IMR-90 (cell line): Measurements from ENCODE around the gene FAM120A.

Source experiments
- BHLHE40 ChIP-seq: fragments of 150-350 bp; IDR thresholded peaks from 2 replicates; pipeline ENCODE4 v1.6.1; 2016; ENCODE audit warnings: mild to moderate bottlenecking, low read depth, low read length
- MAFK ChIP-seq: IDR thresholded peaks from 2 replicates; pipeline ENCODE4 v1.6.1; 2012; ENCODE audit warnings: low read depth, low read length, improper control_type of control experiment
- MAZ ChIP-seq: IDR thresholded peaks from 2 replicates; pipeline ENCODE4 v1.6.1; 2012; ENCODE audit warnings: low read depth, mild to moderate bottlenecking, low read length, improper control_type of control experiment, moderate library complexity, borderline replicate concordance
- MXI1 ChIP-seq: IDR thresholded peaks from 2 replicates; pipeline ENCODE4 v1.6.1; 2012; ENCODE audit warnings: low read depth, mild to moderate bottlenecking, low read length, moderate library complexity, borderline replicate concordance
- NFE2L2 ChIP-seq: fragments of 150-350 bp; IDR thresholded peaks from 2 replicates; pipeline ENCODE4 v1.6.1; 2016; ENCODE audit warnings: low read depth, mild to moderate bottlenecking, low read length
- POLR2A ChIP-seq: IDR thresholded peaks from 2 replicates; pipeline ENCODE4 v1.6.1; 2012; ENCODE audit warnings: mild to moderate bottlenecking, low read depth, low read length
- RAD21 ChIP-seq: IDR thresholded peaks from 2 replicates; pipeline ENCODE4 v1.6.1; 2012; ENCODE audit warnings: low read length, improper control_type of control experiment
- RCOR1 ChIP-seq: IDR thresholded peaks from 2 replicates; pipeline ENCODE4 v1.6.1; 2012; ENCODE audit warnings: mild to moderate bottlenecking, low read length, improper control_type of control experiment; ENCODE audit not compliant: insufficient replicate concordance
- RFX5 ChIP-seq: IDR thresholded peaks from 2 replicates; pipeline ENCODE4 v1.8.0; 2012; ENCODE audit warnings: low read depth, mild to moderate bottlenecking, low read length, moderate library complexity
- TF ChIP-seq, protein P1 (sequence below): conservative IDR thresholded peaks from 2 replicates; pipeline ENCODE4 v1.5.1; 2012; ENCODE audit warnings: mild to moderate bottlenecking, low read depth, low read length, improper control_type of control experiment

DNA sequence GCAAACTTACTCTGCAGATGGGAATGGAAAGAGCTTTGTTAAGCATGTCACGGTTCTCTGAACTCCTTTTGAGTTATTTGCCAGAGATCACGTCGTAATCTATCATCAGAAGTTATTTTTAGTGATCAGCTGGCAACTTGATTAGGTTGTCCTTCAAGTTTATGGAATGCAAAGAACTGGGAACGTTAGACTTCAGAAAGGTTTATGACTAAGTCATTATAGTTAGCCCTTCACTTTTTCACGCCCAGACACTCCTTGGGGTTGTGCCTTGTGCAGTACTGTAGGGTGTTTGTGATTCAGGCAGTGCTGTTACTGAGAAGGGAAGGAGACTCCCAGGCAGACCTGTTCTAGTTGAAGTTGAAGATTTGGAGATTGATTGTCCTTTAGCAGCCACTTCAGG is 98.1 kb downstream of the FAM120A start:
- TF ChIP-seq, protein P1, sequence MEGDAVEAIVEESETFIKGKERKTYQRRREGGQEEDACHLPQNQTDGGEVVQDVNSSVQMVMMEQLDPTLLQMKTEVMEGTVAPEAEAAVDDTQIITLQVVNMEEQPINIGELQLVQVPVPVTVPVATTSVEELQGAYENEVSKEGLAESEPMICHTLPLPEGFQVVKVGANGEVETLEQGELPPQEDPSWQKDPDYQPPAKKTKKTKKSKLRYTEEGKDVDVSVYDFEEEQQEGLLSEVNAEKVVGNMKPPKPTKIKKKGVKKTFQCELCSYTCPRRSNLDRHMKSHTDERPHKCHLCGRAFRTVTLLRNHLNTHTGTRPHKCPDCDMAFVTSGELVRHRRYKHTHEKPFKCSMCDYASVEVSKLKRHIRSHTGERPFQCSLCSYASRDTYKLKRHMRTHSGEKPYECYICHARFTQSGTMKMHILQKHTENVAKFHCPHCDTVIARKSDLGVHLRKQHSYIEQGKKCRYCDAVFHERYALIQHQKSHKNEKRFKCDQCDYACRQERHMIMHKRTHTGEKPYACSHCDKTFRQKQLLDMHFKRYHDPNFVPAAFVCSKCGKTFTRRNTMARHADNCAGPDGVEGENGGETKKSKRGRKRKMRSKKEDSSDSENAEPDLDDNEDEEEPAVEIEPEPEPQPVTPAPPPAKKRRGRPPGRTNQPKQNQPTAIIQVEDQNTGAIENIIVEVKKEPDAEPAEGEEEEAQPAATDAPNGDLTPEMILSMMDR: no peak
- no peak for TF ChIP-seq RFX5
- TF ChIP-seq POLR2A: no peak
- no peak for TF ChIP-seq MXI1
- TF ChIP-seq RAD21: no peak
- no peak for TF ChIP-seq NFE2L2
- no peak for TF ChIP-seq BHLHE40
- TF ChIP-seq RCOR1: no peak
- TF ChIP-seq MAZ: no peak
- no peak for TF ChIP-seq MAFK
